HG02938 (cell line): ENCODE measurements around the gene COG5.

ENCODE experiments used
- ATAC-seq: cut with Tn5 transposase; IDR thresholded peaks from one replicate; pipeline ENCODE4 v1.9.1; 2021; ENCODE audit warnings: mild to moderate bottlenecking, moderate library complexity; ENCODE audit not compliant: unreplicated experiment

COG5 gene

DNA sequence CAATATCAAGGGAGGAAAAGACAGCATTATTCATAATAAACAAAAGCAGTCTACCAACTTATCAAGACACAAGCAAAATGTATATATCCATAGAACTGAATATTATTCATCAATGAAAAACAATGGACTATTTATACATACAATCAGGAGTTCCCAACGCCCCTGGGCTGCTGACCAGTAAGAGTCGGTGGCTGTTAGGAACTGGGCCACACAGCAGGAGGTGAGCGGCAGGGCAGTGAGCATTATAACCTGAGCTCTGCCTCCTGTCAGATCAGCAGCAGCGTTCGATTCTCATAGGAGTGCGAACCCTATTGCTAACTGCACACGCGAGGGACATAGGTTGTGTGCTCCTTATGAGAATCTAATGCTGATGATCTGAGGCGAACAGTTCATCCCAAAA is 165.6 kb downstream of the COG5 start:
- no peak for ATAC-seq

DNA sequence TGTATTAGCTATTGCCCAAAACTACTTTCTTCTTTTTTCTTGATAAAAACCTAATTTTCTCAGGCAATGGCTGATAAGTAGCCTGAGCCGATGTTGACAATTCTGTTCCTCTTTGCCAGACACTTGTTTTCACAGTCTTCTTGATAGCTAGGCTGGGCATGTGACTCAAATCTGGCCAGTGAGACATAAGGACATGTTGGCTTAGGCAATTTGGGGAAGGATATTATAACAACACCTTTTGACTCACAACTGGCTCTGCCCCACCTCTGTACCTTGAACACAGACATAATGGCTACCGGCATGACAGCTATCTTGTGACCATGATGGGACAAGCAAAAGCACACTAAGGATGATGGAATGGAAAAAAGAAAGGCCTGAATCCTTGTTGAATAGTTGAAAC is 166.7 kb downstream of the COG5 start:
- ATAC-seq = no peak

DNA sequence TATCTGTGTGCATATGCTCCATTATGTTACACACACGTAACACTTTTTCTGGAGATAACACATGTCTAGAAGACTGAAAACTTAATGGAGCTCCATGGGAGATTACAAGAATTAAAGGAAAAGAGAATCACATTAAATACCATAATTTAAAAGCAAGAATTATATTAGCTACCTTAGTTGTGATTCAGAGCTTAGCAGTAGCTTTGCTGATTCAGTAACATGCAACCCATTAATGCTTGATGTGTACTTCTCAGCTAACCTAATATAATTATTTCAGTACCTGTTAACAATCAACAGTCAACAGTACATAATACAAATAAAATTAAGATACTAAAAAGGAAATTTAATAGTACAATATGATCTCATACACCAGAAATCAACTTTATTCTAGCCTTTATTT is 167.6 kb downstream of the COG5 start:
- no peak for ATAC-seq

DNA sequence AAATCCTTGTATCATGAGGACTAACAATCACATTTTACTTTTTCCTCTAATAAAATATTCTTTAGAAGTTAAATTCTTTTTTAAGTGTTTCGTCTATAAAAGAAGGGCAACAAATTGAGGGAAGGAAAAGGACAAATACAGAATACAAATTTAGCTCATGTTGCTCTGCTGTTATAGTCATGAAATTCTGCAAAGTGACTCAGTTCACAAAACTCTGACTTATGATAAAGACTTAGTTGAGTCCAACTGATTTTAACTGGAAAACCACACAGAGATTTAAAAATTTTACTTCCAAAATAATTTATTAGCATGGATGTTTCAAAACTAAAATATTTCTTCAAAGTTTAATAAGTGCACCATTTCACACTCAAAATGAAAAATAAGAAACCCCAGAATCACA is 168.9 kb downstream of the COG5 start:
- ATAC-seq = no peak

DNA sequence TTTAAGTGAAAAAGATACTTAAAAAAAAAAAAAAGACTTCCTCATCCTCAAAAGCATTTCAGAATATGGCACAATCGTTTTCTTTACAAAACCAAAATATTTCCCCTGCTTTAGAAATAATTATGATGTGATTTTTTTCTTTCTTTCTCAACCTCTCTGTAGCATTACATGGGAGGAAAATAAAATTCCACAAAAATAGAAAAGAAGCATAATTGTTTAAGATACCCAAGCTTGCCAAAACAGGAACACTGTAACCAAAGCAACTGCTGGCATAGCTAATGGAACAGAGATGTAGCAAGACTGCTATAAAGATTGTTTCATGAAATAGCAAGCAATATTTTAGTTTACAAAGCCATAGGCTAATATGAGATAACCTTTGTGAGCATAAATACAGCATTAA is 169.4 kb downstream of the COG5 start:
- no peak for ATAC-seq

DNA sequence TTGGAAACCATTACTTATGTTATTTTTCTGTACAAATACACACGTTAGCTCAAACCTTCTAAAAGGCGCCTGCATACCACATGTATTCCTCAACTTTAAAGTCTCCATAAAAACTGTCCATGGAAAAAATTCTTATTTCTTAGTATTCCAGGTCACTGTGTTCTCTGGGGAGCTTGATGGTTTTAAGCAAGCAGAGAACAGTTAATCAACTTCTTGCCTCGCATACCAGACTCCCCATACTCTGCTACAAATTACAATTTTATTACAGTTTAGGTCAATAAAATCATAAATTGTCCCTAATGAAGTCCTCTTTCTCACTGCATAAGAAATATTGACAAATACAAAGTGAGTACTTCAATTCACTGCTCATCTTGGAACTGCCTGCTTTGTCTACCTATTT is 170.9 kb downstream of the COG5 start:
- no peak for ATAC-seq

DNA sequence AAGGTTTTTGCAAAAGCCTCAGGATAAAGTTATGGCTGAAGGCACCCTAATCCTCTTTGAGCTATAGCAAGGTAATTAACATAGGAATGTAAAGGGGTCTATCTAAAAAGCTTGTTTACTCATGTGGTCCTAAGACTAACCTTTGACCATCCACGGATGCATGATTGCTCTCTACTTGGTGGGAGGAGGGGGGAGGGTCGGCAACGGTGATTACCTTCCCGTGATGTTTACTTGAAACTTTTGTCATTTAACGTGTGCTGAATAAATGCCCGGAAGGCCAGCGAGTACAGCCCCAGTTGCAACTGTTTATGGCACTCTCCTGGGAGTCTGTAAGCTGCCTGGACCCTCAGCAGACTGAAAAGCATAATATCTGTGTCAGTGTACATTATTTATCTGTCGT is 172.8 kb downstream of the COG5 start:
- no peak for ATAC-seq

DNA sequence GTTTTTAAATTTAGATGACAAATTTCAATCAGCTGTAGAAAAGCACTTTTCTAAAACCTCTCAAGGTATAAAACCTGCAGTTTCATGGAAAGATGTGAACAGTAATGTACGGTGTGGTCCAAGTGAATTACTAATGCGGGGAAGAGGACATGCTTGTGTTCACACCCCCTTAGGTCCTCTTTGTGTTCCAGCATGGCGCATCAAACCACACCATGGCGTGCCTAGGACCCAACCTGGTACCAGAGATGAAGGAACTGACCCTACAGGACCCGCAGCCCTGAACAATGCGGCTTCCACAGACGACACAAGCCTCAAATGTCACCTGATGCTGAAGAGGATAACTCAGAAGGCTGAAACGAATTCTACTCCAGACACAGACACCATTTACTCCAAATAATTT is 175.1 kb downstream of the COG5 start:
- no peak for ATAC-seq

DNA sequence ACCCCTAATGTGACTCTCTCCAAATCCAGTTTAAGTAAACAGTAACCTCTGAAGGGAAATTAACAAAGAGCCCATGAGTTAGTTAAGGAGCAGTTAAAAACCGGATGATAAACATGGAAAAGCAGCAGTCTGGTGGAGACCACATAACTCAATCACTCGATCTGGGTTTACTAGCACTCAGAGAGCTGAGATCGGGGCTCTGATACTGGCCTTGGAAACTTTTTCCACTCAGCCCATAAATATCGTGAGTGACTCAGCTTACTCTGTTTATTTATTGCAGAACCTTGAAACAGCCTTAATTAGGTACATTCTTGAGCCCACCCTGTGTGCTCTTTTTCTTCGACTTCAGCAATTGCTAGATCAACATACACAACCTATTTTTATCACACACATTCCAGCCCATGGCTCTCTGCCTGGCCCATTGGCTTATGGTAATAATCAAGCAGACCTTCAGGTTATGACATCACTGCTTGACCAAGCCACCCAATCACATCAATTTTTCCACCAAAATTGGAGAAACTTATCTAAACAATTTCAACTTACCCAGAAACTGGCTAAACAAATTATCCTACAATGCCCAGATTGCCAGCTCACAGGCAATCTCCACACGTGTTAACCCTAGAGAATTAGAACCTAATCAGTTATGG is 176.0 kb downstream of the COG5 start:
- ATAC-seq = no peak

DNA sequence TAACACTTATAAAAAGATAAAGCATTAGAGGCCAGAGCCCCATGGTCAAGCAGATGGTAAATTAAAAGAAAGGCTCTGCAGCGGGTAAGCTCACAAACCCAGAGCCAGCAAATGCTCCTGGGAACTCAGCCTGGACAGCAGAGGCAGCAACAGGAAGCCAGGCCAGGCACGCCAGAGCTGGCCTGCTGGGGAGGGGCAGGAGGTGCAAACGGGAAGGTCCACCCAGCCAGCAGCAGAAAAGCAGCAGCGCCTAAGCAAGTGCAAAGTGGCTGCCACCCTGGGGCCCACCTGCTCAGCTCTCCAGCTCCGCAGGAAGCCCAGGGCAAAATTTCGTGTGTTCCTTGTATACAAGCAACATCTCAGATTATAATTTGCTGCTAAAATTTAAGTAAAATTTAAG is 176.6 kb downstream of the COG5 start:
- no peak for ATAC-seq

DNA sequence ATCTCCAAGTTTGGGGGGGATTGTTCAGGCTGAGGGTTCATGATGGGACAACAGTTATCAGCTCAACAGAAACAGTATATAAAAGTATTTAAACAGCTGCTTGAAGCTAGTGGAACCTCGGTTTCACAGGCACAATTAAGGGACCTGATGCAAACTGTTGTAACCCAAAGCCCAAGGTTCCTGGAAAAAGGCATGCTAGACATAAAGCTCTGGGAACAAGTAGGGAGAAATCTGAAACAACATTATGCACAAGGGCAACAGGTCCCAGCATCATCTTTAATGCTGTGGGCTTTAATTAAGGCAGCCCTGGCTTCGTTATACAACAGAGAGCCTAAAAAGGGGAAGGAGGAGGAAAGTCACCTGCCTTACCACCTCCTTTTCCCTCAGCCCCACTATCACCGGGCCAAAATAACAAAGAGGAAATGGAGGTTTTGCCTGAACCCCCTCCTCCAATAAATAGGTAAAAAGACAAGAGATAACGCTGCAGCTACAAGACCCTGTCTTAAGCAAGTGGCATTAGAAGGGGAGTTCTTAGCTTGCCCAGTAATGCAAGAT is 177.1 kb downstream of the COG5 start:
- ATAC-seq = no peak

DNA sequence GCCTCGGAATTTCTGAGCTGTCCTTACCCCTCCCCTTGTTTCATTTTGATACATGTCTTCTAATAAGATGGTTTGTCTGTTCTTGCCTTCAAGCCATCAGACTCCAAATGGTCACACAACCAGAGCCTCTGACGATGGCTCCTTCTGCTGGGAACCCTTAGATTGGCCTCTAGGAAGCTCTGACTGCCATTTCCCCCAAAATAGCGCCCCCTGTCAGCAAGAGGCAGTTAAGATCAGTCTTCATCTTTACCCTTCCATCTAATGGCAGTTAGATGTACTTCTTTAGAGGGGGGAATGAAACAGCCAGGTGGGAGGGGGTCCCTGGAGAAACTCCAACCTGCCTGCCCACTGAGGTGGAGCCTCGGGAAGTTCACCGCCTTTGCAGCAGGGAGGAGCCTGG is 179.7 kb downstream of the COG5 start:
- ATAC-seq = no peak

DNA sequence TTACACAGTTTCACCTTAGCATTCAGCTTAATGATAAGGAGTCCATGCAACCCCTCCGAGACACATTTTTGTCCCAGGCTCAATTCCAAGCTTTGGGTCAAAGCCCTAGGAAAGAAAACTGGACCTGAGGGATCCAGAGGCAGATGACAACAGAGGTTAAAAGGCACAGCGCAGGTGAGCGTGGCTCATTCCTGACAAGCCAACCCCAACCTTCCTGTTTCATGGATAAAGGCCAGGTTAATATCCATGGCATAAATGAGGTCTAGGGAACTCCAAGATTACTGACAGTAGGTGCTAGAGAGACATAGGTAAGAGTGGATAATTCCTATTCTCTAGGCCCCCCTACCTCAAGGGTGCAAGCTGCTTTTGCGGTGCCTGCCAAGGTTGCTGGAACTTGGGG is 180.5 kb downstream of the COG5 start:
- no peak for ATAC-seq

DNA sequence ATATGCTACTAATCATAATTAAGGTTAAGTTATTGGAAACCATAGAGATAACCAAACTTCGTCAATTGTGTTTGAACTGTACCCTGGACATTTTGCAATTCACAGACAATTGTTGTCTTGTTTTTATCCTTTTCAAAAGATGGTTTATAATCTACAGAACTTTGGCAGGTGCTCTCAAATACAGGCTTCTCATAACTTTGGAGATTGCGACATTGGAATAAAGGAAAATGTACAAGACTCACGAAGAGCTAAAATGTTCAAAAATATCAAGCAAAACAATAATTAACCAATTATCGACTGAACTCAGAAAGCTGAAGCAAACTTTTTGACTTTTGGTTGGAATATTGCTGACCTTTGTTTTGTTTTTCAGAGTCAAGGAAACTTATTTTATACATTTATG is 182.3 kb downstream of the COG5 start:
- no peak for ATAC-seq

DNA sequence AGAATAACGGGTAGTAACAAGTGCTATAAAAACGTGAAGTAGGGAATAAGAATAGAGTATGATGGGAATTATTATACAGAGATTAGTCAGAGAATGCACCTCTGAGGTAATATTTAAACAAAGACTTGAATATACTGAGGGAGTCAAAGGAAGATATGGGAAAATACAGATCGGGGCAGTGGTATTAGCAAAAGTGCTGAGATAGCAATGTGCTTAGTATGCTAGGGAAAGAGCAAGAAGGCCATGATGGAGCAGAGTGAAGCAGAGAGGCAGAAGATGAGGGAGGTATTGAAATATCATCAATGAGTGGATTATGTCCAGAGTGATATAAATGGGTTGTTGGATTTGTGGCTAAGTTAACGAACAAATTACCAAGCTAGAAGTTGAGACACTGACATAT is 190.4 kb downstream of the COG5 start:
- no peak for ATAC-seq

DNA sequence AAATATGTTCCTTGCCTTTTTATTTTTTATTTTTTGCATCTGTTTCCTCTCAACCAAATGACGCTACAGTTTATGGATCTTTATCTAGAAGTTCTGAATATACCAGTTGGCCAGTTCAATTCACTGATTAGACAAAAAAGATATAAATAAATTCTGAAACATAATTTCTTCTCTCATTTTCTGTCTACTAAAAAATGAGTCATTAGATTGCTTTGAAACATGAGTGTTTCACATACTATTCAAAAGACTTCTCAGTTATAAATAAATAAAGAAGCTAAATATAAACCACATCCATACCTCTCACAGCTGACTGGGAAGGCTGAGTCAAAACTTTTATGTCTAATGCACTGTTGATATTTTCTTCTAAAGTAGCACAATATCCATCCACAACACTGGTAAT is 191.4 kb downstream of the COG5 start:
- no peak for ATAC-seq

DNA sequence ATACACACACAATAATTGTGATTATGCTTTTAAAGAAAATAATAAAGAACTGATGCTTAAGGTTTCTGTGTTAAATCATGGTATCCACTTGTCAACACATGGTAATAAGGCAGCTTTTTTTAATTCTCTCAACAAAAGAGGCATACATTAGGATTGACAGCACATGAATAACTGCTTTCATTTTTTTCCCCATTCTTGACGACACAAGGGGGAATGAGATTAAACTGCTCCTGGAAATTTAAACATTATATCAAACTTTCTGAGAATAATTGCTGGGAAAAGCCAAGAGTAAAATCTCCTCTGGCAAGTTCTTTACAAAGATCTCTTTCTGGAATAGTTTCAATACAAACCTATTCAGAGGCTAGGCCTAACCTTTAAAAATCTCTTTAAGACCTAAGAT is 192.9 kb downstream of the COG5 start:
- no peak for ATAC-seq

DNA sequence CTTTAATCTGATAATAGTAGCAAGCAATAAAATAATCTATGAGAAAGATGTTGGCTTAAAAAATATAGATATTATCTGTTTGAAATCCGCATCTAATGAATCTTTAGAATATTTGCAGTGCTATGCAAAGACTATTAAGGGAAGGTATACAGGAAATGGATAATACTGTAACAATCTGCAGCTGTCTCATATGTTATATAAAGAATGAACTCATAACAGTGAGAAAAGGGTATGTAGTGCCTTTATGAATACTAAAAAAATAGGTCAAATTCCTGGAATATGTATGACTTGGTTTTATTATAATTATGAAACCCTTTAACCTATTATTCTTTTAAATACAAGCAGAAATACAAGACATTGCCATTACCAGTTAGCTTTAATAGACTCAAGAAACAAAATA is 198.9 kb downstream of the COG5 start:
- no peak for ATAC-seq

DNA sequence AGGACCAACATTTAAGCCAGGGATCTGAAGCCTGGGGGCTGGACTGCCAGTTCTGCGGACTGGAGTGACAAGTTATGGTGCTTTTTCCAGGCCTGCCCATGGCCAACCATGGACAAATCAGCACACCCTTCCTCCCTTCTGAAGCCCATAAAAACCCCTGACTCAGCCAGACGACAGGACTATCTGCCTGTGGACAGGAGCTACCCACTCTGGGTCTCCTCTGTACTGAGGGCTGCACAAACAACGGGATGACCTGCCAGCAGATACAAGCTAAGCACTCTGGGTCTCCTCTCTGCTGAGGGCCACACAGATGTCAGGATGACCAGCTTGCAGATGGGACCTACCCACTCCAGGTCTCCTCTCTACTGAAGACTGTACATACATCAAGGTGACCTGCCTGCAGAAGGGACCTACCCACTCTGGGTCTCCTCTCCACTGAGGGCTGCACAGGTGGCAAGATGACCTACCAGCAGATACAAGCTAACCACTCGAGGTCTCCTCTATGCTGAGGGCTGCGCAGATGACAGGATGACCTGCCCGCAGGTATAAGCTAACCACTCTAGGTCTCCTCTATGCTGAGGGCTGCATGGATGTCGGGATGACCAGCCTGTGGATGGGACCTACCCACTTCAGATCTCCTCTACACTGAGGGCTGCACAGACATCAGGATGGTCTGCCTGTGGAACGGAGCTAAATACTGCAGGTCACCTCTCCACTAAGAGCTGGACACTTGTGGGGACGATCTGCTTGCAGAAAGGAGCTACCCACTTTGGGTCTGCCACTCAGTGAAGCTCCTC is 204.0 kb downstream of the COG5 start:
- ATAC-seq = no peak

DNA sequence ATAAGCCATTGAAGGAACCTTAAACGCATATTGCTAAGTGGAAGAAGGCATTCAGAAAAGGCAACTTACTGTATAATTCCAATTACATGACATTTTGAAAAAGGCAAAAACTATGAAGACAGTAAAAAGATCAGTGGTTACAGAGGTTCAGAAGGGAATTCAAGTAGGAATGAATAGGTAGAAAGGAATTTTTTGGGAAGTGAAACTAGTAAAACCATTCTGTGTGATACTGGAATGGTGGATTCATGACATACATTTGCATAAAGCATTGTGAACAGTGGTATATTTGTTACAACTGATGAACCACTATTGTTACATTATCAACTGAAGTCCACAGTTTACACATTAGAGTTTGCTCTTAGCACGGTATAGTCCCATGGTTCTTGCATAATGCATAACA is 208.1 kb downstream of the COG5 start:
- no peak for ATAC-seq

DNA sequence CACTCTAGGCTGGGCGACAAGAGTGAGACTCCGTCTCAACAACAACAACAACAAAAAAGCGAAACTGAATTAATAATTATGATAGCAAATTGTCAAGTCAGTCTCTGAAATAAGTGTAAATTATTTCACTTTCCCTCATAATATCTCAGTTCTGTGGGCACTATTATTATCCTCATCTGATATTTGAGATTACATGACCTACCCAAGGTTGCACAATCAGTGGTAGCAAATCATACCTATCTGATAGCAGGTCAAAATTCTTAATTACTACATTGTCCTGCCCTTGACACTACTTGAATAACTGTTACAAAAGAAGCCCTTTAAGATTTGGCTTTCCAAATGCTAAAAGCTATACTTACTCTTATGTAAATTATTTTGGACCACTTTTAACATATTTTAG is 209.1 kb downstream of the COG5 start:
- ATAC-seq = no peak

DNA sequence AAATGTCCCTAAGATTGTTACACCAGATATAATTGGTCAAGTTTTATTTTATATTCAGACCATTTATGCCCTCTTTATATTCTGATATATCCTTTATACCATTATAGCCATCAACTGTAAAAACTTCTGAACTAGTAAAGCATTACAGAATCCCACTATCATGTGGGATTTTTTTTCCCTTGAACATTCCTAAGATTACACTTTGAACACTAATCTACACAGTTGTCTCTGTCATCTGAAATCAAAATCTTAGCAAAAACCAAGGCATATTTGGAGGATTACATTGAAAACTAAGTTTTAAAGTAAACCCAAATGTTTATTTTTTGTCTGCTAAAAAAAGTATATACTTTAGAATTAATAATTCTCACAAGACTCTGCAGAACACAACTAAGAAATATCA is 210.0 kb downstream of the COG5 start:
- no peak for ATAC-seq

DNA sequence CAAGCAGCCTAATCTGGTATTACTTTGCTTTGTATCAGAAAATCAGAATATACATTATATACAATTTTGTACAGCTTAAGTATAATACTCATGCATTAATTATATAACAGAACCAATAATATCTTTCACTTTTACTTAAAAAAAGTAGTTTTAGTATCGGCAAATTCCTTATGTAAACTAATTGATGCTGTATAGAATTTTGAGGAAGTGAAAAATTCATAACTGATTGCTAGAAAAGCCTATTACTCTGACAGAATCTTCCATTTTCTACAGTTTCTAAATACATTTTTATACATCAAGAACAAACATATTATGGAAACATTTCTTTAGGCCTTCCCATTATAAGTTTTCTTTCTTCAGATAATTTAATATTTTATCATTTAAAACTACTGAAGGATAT is 217.8 kb downstream of the COG5 start:
- no peak for ATAC-seq
